ENCODE measurements around the gene SLC14A1. TPM values are rescaled to one million over a fixed set of nuclear protein-coding genes. Genes with fewer than 3 reads are reported as not detected.

The SLC14A1 gene
- total RNA-seq, 4 donors from 2014 or later = 0.95 to 26.0 TPM; not detected in 2

DNA sequence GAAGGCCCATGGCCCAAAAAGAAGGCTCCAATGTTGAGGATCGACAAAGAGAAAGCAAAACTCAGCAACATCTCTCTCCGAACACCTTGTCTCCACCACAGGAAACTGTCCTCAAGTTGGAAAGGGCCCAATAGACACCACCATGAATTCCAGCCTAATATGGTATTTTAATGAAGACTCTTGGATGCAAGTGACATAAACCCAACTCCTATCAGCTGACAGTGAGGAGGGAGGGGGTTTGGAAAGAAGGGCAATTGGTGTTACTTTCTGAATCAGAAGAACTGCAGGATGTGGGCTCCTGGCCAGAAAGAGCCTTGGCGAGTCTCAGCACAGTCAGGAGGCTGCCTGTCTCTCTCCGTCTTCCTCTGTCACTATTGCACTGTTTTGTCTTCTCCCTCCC lies 61.2 kb downstream of the SLC14A1 start:
- TF ChIP-seq, protein P1, sequence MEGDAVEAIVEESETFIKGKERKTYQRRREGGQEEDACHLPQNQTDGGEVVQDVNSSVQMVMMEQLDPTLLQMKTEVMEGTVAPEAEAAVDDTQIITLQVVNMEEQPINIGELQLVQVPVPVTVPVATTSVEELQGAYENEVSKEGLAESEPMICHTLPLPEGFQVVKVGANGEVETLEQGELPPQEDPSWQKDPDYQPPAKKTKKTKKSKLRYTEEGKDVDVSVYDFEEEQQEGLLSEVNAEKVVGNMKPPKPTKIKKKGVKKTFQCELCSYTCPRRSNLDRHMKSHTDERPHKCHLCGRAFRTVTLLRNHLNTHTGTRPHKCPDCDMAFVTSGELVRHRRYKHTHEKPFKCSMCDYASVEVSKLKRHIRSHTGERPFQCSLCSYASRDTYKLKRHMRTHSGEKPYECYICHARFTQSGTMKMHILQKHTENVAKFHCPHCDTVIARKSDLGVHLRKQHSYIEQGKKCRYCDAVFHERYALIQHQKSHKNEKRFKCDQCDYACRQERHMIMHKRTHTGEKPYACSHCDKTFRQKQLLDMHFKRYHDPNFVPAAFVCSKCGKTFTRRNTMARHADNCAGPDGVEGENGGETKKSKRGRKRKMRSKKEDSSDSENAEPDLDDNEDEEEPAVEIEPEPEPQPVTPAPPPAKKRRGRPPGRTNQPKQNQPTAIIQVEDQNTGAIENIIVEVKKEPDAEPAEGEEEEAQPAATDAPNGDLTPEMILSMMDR (IDR thresholded peaks at IDR 0.05) = no peak
- TF ChIP-seq POLR2A (IDR thresholded peaks at IDR 0.05) = no peak
- intact Hi-C loops (cut with DNase I; ENCODE audit: low total_unique reads) = no loop called here
- H3K36me3 ChIP-seq = no peaks in the 10 kb centered on the region
- H3K9me3 ChIP-seq = no peaks in the 10 kb centered on the region
- no peaks in the 10 kb centered on the region for H3K4me1 ChIP-seq
- no peaks in the 10 kb centered on the region for H3K27me3 ChIP-seq
- H3K27ac ChIP-seq = no peak overlapping the region
- no peak for DNase-seq
- no peak overlapping the region for H3K4me3 ChIP-seq

DNA sequence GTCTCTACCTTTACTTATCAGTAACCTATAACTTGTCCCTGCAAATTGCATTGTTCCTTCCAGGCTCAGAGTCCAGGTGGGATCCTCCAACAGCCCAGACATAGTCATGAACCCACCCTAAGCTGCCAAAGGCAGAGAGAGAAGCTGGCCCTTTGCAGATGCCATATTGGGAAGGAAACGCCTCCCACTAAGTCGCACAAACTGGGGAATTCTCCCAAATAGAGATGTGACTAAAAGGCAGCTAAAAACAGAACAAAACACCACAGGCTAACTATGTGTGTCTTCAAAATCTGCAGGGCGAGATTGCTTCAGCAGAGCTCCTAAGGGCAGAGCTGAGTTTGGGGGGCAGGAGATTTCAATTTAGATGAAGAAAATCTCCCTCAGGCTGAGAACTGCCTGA lies 63.0 kb downstream of the SLC14A1 start:
- H3K36me3 ChIP-seq = no peaks in the 10 kb centered on the region
- TF ChIP-seq, protein P1 (IDR thresholded peaks at IDR 0.05) = no peak
- no peak for TF ChIP-seq POLR2A (IDR thresholded peaks at IDR 0.05)
- no peaks in the 10 kb centered on the region for H3K27me3 ChIP-seq
- intact Hi-C loops (cut with DNase I; ENCODE audit: low total_unique reads) = no loop called here
- H3K9me3 ChIP-seq = no peaks in the 10 kb centered on the region
- DNase-seq = no peak
- H3K4me3 ChIP-seq = no peak overlapping the region
- no peak overlapping the region for H3K27ac ChIP-seq
- H3K4me1 ChIP-seq = no peaks in the 10 kb centered on the region

DNA sequence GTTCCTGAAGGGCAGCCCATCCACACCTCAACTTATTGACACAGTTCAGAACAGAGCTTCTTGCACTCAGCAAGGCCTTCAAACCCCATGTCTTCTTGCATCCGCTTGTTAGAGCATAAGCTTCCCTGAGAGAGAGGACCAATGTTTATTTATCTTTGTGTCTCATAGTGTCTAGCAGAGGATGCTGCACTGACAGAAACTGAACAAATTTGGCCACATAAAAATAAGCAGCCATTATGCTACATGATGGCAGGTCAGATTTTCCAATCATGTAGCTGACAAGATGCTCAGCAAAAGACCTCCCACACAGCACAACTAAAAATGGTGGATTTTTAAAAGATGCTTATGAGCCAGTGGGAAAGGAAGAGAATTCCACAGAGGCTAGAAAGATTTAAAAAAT lies 63.4 kb downstream of the SLC14A1 start:
- Histone ChIP-seq H3K4me3 (no peak overlapping the region), H3K4me1 (no peaks in the 10 kb centered on the region), H3K27ac (no peak overlapping the region), H3K27me3 (no peaks in the 10 kb centered on the region), H3K36me3 (no peaks in the 10 kb centered on the region), H3K9me3 (no peaks in the 10 kb centered on the region)
- TF ChIP-seq, protein P1 (IDR thresholded peaks at IDR 0.05) = no peak
- no peak for TF ChIP-seq POLR2A (IDR thresholded peaks at IDR 0.05)
- intact Hi-C loops (cut with DNase I; ENCODE audit: low total_unique reads) = no loop called here
- DNase-seq = no peak

DNA sequence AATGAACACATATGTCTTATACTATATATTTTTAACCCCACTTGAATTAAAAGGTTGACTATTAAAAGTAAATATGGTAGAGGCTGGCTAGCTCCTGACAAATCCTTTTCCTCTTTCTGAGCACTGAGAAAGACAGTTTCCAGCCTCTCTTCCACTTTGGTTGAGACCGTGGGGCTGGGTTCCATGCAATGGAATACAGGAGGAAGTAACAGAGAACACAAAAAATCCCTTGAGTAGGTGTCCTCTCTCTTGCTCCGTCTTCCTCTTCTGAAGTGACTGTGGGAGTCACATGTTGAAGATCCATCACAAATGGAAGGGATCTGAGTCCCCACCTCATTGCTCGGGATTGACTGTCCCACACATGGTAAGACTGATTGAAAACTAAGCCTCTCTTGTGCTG lies 64.9 kb downstream of the SLC14A1 start:
- Histone ChIP-seq H3K27ac (no peak overlapping the region), H3K27me3 (no peaks in the 10 kb centered on the region), H3K36me3 (no peaks in the 10 kb centered on the region), H3K9me3 (no peaks in the 10 kb centered on the region), H3K4me3 (no peak overlapping the region), H3K4me1 (no peaks in the 10 kb centered on the region)
- intact Hi-C loops (cut with DNase I; ENCODE audit: low total_unique reads) = no loop called here
- TF ChIP-seq, protein P1 (IDR thresholded peaks at IDR 0.05) = no peak
- no peak for TF ChIP-seq POLR2A (IDR thresholded peaks at IDR 0.05)
- no peak for DNase-seq

DNA sequence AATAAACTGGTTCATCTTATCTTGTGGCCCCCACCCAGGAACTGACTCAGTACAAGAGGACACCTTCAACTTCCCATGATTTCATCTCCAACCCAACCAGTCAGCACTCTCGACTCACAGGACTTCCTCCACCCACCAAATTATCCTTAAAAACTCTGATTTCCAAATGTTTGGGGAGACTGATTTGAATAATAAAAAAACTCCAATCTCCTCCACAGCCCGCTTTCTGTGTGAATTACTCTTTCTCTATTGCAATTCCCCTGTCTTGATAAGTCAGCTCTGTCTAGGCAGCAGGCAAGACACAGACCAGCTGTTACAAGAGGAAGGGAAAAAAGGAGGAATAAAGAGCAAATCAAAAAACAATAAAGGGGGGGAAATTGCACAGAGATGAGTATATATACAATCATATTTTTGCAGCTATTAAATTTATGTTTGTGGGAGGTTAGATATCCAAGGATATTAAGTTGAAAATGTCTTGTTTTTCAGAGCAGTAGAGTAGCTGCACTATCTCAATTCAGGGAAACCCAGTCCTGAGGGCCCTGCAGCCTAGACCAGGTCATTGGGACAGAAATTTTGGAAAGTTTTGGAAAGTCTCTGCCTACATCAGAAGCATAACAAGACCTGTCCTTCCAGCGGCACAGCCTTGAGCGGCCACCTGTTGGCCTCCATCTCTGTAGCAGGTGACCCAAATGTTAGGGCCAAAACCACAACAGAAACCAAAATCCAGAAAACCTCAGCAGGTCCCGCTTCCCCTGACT lies 68.7 kb downstream of the SLC14A1 start:
- no peak overlapping the region for H3K4me3 ChIP-seq
- H3K27ac ChIP-seq = no peak overlapping the region
- no peak for DNase-seq
- intact Hi-C loops (cut with DNase I; ENCODE audit: low total_unique reads) = no loop called here
- no peaks in the 10 kb centered on the region for H3K36me3 ChIP-seq
- no peaks in the 10 kb centered on the region for H3K4me1 ChIP-seq
- H3K9me3 ChIP-seq = no peaks in the 10 kb centered on the region
- TF ChIP-seq, protein P1 (IDR thresholded peaks at IDR 0.05) = no peak
- no peak for TF ChIP-seq POLR2A (IDR thresholded peaks at IDR 0.05)
- H3K27me3 ChIP-seq = no peaks in the 10 kb centered on the region
